AG09309 (cell line): ENCODE measurements around the gene TRIM24.
A peak's percentile ranks its signal among the peaks of the same experiment; 100 is the strongest.
"Not testable (repeated sequence)": the region's sequence is repeated elsewhere in the genome, so short reads cannot be mapped to it uniquely, and the experiment has no call there.

Source experiments
- DNase-seq: peaks from one replicate; pipeline ENCODE4 v3.0.0-alpha.2; 2010; ENCODE audit warnings: low read depth
- H3K4me3 ChIP-seq: 2 replicates; pipeline ENCODE4 v1.5.1; 2011; ENCODE audit warnings: mild to moderate bottlenecking, low read depth, low read length, moderate library complexity; ENCODE audit not compliant: control insufficient read depth
- CTCF ChIP-seq: IDR thresholded peaks from 2 replicates; pipeline ENCODE4 v1.5.1; 2011; ENCODE audit warnings: mild to moderate bottlenecking, low read depth, low read length, inconsistent platforms; ENCODE audit not compliant: insufficient read depth, control insufficient read depth; ENCODE audit errors: missing control alignments

Gene TRIM24

GRCh38 chr7:138460176-138460648 is at the start of gene TRIM24:
TSS of gene TRIM24 (plus strand) at chr7:138460259. CDS start at chr7:138460549, 290 bp downstream.
- peak; percentile 84 for DNase-seq
- H3K4me3 ChIP-seq: peak within 1 kb of the TSS; percentile 60
- no peak for TF ChIP-seq CTCF

DNA sequence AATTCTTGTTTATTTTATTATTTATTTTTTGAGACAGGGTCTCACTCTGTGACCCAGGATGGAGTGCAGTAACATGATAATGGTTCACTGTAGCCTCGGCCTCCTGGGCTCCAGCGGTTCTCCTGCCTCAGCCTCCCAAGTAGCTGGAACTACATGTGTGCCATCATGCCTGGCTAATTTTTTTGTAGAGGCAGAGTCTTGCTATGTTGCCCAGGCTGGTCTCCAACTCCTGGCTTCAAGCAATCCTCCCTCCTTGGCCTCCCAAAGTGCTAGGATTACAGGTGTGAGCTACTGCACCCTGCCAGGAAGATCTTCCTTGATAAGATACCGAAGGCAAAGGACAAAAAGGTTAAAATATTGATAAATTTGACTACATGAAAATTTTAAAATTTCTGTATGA is 48.0 kb upstream of the TRIM24 start:
- not testable (repeated sequence) for H3K4me3 ChIP-seq, DNase-seq

- not testable (repeated sequence) for H3K4me3 ChIP-seq, DNase-seq
These were observed 47.1 kb upstream of the TRIM24 start for GRCh38 chr7:138412921-138413320.

DNA sequence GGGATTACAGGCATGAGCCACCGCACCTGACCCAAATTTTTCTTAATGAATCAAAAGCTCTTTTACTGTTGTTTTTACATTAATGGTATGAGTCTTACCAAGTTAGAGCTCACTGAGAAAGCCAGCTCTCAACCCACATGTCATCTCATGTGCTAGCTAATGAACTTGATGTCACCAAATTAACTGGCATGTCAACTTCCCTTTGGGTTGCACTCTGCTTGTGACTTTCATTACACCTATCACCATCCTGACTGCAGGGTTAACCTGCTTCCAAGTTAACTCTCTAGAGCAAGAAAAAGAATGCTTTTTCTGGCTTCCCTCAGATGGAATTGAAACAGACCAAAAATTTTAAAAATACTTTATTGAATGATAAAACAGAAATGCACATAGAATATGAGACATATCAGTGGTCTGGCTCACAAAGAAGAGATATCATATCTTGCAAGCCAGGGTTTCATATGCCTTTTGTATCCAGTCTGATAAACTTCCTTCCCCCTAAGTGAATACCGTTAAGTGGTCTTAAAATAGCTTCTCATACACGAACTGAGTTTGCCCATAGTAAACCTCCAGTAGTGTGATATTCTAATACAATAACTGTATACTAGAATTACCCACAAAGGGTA is 42.9 kb upstream of the TRIM24 start:
- TF ChIP-seq CTCF: no peak
- H3K4me3 ChIP-seq: no peak overlapping the region
- DNase-seq: no peak

GRCh38 chr7:138417764-138418163 is 42.3 kb upstream of the TRIM24 start:
- H3K4me3 ChIP-seq: no peak overlapping the region
- no peak for TF ChIP-seq CTCF
- DNase-seq: no peak

DNA sequence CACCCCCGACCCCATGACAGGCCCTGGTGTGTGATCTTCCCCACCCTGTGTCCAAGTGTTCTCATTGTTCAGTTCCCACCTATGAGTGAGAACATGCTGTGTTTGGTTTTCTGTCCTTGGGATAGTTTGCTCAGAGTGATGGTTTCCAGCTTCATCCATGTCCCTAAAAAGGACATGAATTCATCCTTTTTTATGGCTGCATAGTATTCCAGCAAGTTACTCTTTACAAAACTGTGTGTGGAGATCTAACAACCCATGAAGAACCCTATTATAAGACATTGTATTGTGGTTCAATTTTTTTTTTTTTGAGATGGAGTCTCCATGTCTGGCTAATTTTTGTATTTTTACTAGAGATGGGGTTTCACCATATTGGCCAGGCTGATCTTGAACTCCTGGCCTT is 41.7 kb upstream of the TRIM24 start:
- DNase-seq, H3K4me3 ChIP-seq: not testable (repeated sequence)

DNA sequence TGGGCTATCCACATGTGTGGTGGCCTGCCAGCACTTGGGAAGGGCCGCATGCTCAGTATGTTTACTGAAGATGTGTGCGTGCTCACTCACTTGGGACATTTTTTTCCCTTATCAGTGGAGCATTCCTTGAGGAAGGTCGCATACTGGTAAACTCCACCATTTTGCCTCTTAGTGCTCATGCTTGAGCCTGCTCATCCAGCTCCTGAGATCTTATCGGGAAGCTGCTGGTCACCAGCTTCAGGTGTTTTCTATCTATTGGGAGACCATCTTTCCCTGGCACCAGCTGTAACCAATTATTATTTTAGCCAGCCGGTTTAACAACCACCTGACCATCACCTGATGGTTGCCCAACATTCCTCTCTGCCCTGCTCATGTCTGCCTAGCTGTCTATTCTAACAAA is 35.0 kb upstream of the TRIM24 start:
- H3K4me3 ChIP-seq: no peak overlapping the region
- no peak for TF ChIP-seq CTCF
- no peak for DNase-seq

DNA sequence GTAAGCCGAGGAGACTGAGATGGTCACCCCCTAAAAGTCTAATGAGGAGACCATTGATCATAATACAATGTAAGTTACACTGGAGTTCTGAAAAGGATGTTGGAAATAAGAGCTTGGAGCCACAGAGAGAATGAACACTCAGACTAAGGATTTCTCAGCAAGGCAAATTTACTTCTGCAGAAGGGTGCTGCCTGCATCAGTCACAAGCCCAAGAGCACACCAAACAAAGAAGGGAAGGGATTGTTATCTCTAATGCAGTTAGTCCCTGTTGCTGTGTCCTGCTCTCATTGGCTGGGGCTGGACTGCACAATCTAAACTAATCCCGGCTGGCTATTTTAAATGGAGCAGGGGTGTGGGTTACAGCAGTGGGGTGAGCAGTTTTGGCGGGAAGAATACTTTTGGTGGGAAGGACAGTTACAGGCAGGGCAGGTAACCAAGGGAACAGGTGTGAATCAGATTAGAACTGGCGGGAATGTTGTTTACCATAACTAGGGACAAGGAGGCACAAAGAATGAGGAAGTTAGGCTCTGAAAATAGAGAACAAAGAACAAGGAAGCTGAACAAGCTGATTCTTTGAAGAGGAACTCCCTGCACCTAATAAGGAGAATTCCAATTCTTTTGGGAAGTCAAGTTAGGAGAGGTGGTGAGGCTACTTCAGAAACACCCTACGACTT is 30.3 kb upstream of the TRIM24 start:
- no peak for DNase-seq
- no peak overlapping the region for H3K4me3 ChIP-seq
- TF ChIP-seq CTCF: no peak
